HEK293T (cell line): ENCODE data around the gene PRAMEF27.
"Not testable (repeated sequence)": the region's sequence is repeated elsewhere in the genome, so short reads cannot be mapped to it uniquely, and the experiment has no call there.

Experiments
- CTCF ChIA-PET: fragments of 350-600 bp; formaldehyde crosslinking; extraction: SDS; loops from one replicate; lab custom pipeline; 2021; ENCODE audit warnings: antibody characterized with exemption, inconsistent platforms; lab: Yijun Ruan, JAX
- POLR2A ChIA-PET: fragments of 350-600 bp; formaldehyde crosslinking; extraction: SDS; loops from one replicate; lab custom pipeline; 2020; ENCODE audit warnings: antibody characterized with exemption, inconsistent platforms; lab: Yijun Ruan, JAX
- DNase-seq: peaks from one replicate; pipeline ENCODE4 v3.0.0; 2012; ENCODE audit warnings: mixed read lengths; ENCODE audit errors: extremely low spot score

The PRAMEF27 gene

GRCh38 chr1:13056475-13056874 lies at the start of gene PRAMEF27:
PRAMEF27 (minus strand) TSS chr1:13056575; CDS start chr1:13053659, 2,916 bp downstream.
- POLR2A ChIA-PET, CTCF ChIA-PET, DNase-seq: not testable (repeated sequence)

GRCh38 chr1:13070474-13070873 lies 14.1 kb upstream of the PRAMEF27 start, which contains the start of gene PRAMEF25:
PRAMEF25 (plus strand) TSS chr1:13070774; CDS start chr1:13073694, 2,920 bp downstream.
- DNase-seq, POLR2A ChIA-PET, CTCF ChIA-PET: not testable (repeated sequence)

- POLR2A ChIA-PET, DNase-seq, CTCF ChIA-PET: not testable (repeated sequence)
Observed at GRCh38 chr1:13019846-13020245, 36.5 kb downstream of the PRAMEF27 start.

- DNase-seq, CTCF ChIA-PET, POLR2A ChIA-PET: not testable (repeated sequence)
Observed at GRCh38 chr1:13011932-13012331, 44.4 kb downstream of the PRAMEF27 start.

- CTCF ChIA-PET, DNase-seq, POLR2A ChIA-PET: not testable (repeated sequence)
Observed at GRCh38 chr1:13009348-13009747, 47.0 kb downstream of the PRAMEF27 start.

GRCh38 chr1:13005732-13006131 lies 50.6 kb downstream of the PRAMEF27 start:
- CTCF ChIA-PET, DNase-seq, POLR2A ChIA-PET: not testable (repeated sequence)
